HG03196 (cell line): ENCODE results near the gene DIAPH1.

Source experiments
- ATAC-seq: cut with Tn5 transposase; IDR thresholded peaks from one replicate; pipeline ENCODE4 v1.9.1; 2021; ENCODE audit not compliant: unreplicated experiment

DIAPH1 gene

DNA sequence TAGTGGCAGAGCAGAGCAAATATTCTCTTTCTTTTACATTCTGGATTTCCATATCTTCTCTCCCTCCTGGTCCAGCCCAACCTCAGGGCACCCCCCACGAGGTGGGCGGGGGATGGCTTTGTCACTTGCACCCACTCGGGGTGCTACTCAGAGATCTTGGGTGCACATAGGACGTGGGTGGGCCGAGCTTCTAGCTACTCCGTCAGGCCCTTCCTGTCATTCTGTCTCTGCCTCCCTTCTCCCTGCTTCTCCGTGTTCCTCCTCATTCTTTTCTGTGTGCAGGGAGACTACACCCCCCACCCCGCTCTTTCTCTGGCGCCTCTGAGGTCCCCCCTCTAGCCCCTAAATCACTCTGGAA, 110.4 kb downstream of the DIAPH1 start:
- ATAC-seq = no peak

DNA sequence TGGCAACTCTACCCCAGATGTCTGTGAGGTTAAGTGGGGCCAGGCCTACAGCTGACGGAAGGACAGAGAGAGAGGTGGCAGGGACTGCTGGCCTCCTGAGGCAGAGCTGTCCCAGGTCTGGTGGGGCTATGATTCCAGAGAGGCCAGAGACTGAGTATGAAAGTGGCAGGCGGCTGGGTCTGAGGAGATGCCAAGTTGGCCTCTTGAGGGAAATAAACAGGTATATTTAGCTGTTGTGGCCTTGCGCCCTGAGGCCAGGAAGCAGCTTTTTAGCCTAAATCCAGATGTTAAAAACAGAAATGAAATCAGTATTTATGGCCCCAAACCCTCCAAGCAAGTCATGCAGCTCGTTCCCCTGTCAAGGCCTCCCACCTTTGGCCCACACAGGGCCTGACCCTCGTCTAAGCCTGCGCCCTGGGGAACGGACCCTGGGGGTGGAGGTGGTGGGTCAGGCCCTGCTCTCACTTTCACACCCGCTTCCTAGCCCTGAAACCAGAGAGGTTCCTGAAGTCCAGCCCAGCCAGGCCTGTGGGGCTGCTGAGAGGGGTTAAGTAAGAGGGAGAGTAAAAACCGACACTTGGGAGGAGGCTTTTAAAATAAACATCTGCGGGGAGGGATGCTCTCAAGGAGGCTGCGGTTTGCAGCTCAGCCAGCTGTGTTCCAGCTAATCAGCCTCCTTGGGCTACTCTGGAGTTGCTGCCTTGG, 111.3 kb downstream of the DIAPH1 start:
- ATAC-seq = peak; percentile 39

DNA sequence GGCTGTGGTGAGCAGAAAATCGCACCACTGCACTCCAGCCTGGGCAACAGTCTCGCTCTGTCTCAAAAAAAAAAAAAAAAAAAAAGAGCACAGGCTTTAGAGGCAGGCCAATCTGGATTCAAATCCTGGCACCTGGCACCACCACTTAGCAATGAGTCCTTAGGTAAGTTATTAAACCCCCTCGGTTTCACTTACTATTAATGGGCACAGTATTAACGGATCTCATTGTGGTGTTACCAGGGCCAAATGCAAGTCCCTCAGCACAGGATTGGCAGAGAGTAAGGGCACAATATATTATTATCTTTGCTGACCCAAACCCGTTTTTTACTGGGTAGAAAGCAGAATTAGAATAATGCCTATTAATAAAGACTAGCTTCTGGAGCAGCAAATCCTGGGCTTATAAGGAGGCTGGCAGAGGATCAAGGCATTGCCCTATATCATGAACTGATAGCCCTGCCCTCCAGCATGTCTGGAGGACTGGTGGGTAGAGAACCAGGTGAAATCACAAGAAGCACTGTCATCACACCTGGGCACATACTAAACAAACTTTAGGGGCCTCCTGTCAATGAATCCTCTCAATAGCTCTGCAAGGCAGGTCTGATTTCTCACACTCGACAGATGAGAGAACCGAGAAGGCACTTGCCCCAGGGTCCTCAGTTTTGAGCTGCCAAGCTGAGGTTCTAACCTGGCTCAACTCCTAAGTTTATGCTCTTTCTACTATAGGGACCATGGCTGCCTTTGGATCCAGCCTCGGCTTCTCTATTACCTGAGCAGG, 112.2 kb downstream of the DIAPH1 start:
- no peak for ATAC-seq

DNA sequence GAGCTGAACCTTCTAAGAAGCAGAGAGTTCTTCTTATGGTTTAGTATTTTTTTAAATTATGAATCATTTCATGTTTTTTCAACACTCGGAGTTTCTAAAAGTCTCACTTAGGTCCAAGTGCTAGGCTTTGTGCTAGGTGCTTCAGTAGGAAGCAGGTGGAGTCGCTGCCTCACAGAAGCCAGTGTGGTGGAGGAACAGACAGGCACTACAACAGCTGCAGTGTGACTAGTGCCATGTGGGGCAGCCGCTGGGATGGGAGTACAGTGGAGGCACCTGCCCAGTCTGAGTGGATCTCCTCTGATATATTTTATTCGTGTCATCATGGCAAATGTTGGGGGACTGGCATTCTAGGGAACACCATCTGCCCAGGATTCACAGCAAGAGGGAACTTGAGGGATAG, 114.6 kb downstream of the DIAPH1 start:
- no peak for ATAC-seq

DNA sequence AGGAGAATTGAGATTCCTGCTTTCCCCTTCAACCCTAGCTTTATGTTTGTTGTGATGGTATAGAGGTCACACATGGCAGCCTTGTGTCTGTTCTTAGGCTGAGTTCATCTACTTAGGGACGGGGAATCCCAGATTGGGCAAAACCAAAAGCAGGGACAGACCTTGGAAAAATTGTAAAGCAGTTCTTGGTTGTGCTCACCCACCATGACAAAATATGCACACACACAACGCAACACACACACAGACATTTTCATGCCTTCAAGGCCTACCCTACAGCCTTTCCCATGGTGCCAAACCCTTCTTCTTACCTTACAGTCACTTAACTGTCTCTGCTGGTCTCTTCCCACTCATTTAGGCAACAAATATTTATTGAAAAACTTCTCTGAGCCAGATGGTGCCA, 115.1 kb downstream of the DIAPH1 start:
- no peak for ATAC-seq

DNA sequence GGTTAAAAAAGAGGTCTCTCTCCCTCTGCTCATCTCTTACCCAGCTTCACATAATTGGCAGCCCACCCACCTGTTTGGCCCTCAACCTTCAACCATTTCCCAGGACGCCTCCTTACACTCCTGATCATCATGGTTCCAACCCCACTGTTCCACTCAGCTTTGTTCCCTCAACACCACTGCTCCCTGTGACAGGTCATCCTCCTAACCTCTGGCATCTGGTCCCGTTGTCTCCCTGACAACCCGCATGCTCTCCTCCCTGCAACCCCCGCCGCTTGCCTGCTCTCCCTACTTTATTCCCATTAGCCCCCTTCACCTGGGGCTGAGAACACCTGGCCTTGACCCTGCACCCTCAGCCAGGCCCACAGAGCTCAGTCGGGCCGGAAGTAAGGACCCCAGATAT, 117.0 kb downstream of the DIAPH1 start:
- ATAC-seq = no peak

DNA sequence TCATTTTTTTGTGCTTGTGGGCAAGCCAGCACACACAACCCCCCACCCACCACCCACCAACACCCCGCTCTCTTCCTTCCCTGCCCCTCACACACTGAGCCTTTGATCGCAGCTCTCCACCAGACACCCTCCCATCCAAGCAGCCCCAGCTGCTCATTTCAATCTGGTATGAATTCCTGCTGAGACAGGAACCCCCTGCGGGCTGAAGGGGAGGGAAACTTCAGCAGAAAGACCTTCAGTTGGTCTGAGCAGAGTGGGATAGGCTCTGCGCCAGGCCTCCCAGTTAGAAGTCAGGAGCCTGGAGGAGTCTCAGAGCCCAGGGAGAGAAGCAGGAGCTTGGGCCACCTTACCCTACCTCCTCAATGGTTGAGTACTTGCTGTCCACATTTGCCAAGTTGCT, 122.8 kb downstream of the DIAPH1 start:
- no peak for ATAC-seq

DNA sequence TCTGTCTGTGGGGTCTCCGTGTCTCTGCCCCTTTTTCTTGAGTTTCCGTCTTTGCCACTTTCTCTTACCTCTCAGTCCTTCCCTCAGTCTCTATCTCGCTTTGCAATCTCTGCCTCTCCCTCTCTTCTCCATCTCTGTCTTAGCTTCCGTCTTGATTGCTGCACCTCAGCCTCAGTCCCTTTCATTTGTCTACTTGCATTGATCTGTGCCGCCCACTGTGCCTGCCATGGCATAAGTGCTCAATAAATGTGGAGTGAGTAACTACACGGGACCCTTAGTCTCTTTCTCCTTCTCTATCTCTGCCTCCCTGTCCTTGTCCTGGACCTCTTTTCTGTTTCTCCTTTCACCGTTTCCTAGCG, 123.4 kb downstream of the DIAPH1 start:
- ATAC-seq = no peak

DNA sequence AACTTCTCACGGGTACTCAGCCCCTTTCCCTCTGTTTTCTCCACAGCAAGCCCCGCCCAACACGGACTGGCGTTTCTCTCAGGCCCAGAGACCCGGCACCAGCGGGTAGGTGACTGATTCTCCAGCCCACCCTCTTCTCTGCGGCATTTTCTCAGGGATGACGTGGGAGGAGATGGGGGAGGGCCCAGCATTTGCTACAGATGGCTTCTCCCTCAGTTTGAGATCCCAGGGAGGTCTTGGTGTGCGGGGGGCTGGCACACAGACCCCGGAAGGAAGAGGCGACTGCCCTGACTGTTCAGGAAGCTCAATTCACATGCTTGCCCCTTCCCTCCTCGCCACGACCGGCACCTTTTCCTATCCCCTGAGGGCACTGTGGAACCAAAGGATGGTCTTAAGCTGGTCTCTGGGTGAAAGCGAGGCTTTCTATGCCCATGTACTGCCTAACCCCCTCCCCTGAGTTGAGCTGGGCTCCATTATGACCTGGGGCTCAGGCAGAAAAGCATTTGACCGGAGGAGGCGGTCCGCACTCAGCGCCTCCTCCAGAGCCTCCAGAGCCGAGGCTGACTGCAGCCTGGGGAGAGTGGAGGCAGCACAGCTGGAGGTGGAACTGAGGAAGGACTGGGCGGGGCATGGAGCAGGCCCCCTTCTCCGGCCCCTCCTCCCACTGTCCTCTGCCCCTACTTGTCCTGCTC, 123.9 kb downstream of the DIAPH1 start:
- ATAC-seq = no peak

DNA sequence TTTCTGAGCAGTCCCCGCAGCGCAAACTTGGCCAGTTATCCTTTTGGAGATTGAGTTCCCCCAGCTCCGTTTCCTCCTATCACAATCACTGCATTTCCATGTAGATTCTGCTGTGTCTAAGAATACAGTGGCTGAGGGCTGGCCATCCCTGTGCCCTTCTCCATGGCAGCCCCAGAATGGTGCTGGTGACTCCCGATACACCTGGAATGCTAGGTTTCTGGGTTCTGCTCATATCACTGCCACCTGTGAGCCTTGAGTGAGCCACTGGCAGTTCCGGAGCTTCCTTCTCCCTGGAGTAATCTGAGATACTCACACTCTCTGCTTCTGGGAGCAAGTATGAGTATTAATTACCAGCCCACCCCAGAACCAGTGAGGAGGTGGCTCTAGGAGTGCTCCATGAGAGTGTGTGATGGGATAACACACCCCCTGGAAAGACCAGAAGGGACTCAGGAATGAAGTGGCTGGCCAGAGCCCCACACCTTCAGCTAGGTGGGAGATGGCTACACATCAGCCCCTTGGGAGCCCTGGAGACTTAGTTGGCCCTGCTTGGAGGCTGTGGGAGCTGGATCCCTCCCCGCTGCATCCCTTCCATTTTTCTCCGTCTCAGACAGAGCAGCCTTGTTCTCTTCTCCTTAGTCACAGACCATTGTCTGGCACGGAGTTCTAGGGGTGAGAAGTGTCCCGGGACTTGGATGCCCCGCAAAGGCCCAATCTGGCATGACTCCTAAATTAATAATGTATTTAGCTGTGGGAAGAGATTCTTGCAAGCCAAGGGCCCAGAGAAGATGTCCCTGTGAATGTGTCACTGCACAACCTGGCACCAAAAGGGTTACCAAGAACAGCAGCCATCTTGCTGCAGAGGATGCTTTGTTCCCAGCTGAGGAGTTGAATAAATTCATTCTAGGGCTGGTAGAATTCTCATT, 125.0 kb downstream of the DIAPH1 start:
- ATAC-seq = no peak

DNA sequence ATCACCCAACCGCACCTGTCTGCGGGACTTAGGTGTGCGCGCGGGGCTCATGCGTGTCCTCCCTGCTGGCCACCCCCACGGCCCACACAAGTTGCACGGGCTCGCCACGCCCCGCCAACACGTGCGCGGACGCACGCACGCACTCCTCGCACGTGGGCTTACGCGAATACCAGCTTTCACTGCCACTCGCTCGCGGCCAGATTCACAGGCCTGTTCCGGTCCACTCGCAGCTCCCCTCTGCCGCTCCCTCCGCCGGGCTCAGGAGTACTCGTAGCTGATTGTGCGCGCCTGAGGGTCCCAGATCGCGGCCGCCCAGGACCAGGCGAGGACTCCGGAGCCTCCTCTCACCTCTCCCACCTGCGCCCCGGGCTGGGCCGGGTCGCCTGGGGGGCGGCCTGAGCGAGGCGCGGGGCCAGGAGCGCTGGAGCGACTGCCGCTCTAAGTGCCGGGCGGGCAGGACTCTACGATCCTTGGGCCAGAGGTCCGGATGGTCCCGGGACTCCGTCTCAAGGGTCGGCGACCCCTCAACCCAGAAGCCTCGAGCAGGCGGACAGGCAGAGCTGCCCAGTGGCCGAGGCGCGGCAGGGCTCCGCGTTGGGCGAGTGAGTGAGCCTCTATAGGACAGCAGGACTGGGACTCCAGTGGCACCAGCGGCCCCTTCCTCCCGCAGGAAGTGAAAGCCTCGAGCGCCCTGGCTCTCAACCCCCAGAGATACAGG, 126.5 kb downstream of the DIAPH1 start:
- no peak for ATAC-seq

DNA sequence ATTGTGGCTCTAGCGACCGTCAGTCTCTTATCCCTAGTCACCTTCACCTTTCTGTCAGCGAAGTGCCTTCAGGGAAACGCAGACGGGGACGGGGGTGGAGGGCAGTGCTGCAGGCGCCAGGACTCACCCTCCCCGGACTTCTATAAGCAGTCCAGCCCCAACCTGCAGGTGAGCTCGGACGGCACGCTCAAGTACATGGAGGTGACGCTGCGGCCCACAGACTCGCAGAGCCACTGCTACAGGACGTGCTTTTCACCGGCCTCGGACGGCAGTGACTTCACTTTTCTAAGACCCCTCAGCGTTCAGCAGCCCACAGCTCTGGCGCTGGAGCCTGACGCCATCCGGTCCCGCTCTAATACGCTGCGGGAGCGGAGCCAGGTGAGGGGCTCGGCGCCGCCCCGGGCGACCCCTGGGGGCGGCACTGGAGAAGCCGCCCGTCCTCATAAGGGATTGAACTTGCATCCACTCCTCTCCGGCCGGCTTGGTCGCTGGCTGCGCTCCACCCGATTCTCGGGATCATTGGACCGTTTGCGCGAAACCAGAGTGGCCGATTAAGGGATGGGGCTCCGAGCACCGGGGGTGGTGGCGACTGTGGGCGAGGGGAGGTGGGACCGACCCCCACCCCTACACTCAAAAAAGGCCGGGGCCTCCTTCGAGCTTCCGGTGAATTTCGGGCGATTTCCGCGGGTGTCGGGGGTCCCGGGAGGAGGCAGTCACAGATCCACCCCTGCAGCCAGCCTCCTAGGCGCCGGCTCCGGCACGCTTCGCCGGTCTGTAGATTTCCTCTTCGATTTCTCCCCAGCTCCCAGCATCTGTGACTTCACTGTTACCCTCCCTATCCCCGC, 127.3 kb downstream of the DIAPH1 start:
- no peak for ATAC-seq

DNA sequence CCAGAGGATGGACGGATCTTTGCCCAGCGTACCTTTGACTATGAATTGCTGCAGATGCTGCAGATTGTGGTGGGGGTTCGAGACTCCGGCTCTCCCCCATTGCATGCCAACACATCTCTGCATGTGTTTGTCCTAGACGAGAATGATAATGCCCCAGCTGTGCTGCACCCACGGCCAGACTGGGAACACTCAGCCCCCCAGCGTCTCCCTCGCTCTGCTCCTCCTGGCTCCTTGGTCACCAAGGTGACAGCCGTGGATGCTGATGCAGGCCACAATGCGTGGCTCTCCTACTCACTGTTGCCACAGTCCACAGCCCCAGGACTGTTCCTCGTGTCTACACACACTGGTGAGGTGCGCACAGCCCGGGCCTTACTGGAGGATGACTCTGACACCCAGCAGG, 128.0 kb downstream of the DIAPH1 start:
- no peak for ATAC-seq

DNA sequence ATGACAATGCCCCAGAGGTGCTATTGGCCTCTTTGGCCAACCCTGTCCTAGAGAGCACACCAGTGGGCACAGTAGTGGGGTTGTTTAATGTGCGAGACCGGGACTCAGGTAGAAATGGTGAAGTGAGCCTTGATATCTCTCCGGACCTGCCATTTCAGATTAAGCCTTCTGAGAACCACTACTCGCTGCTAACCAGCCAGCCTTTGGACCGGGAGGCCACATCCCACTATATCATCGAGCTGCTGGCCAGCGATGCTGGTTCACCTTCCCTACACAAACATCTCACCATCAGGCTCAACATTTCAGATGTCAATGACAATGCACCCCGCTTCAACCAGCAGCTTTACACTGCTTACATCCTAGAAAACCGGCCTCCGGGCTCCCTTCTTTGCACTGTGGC, 128.5 kb downstream of the DIAPH1 start:
- no peak for ATAC-seq

DNA sequence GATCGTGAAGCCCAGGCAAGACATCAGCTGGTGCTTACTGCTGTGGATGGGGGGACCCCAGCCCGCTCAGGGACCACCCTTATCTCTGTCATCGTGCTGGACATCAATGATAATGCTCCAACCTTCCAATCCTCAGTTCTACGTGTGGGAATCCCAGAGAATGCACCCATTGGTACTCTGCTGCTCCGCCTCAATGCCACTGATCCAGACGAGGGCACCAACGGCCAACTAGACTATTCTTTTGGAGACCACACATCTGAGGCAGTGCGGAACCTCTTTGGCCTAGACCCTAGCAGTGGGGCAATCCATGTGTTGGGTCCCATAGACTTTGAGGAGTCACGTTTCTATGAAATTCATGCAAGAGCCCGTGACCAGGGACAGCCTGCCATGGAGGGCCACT, 129.0 kb downstream of the DIAPH1 start:
- no peak for ATAC-seq

DNA sequence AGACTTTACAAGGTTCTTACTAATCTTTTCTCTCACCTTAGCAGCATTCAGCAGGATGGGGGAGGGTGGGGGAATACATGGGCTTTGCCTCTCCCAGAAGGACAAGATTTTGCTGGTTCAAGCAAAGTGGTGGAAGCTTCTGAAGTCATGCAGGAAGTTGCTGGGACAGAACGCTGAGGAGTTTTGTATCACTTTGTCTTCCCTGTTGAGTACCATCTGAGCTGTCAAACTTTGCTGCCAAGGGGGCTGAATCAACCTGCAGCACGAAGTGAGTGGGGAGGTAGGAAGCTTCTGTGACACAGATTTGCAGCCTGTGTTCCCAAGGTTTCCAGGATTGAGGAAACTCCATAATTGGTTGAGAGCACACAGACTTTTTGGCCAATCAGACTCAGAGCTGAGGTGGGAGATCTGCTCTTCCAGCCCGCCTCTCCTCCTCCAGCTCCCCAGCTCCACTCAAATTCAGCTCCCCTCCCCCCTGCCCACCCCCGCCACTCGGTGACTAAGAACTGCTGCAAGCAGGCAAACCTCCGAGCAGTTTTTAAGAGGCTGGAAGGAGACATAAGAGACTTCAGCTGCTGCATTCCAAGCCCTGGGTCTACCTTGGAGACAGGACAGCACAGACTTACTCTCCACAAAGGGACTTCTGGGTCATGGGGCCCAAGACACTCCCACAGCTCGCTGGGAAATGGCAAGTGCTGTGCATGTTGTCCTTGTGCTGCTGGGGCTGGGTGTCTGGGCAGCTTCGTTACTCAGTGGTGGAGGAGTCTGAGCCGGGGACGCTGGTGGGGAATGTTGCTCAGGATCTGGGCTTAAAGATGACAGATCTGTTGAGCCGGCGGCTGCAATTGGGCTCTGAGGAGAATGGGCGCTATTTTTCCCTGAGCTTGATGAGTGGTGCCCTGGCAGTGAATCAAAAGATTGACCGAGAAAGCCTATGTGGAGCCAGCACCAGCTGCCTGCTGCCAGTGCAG, 129.9 kb downstream of the DIAPH1 start, which contains the start of gene PCDHGC5:
TSS of gene PCDHGC5 (plus strand) at position 491 of the 971 bp plus-strand sequence. CDS start at position 651, 160 bp downstream.
- no peak for ATAC-seq

DNA sequence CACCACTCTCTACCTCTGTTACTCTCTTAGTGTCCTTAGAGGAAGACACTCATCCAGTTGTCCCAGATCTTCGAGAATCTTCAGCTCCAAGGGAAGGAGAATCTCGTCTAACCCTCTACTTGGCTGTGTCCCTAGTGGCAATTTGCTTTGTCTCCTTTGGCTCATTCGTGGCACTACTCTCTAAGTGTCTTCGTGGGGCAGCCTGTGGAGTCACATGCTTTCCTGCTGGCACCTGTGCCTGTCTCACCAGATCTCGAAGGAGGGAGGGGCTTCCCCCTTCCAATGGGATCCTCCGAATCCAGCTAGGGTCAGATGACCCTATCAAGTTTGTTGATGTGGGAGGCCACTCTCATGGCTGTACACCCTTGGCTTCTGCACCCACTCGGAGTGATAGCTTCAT, 131.7 kb downstream of the DIAPH1 start:
- ATAC-seq = no peak

DNA sequence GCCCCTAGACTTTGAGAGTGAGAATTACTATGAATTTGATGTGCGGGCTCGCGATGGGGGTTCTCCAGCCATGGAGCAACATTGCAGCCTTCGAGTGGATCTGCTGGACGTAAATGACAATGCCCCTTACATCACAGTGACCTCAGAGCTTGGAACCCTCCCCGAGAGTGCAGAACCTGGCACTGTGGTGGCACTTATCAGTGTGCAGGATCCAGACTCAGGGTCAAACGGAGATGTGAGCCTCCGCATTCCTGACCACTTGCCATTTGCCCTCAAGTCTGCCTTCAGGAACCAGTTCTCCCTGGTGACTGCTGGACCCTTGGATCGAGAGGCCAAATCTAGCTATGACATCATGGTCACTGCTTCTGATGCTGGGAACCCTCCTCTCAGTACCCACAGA, 132.7 kb downstream of the DIAPH1 start:
- no peak for ATAC-seq
